ENCODE data around the gene TMPRSS11B. TPM values are rescaled to one million over a fixed set of nuclear protein-coding genes. Genes with fewer than 3 reads are reported as not detected.
"Not testable (repeated sequence)": the region's sequence is repeated elsewhere in the genome, so short reads cannot be mapped to it uniquely, and the experiment has no call there.

TMPRSS11B gene, protein sequence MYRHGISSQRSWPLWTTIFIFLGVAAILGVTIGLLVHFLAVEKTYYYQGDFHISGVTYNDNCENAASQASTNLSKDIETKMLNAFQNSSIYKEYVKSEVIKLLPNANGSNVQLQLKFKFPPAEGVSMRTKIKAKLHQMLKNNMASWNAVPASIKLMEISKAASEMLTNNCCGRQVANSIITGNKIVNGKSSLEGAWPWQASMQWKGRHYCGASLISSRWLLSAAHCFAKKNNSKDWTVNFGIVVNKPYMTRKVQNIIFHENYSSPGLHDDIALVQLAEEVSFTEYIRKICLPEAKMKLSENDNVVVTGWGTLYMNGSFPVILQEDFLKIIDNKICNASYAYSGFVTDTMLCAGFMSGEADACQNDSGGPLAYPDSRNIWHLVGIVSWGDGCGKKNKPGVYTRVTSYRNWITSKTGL
- 6.7 TPM for total RNA-seq (ENCODE audit: insufficient read depth, low replicate concordance)

DNA sequence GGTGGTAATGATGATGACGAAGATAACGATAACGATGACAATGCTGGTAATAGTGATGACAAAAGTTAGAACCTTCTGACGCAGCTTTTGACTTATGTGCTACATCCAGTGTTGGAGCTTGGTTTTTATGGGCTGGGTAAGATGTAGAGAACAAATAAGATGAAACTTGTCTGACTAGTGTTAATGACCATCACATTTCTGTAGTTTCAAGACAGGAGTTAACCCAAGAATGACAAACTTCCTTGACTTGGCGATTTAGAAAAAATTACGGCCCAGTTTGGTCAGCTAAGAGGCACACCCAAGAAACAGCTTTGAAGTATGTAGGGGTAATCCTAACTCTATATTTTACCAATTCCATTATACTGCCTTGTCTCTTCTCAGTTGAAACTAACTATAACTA lies at the start of gene TMPRSS11B:
TSS of gene TMPRSS11B (minus strand) at position 101 of the 400 bp plus-strand sequence. CDS start 136 bp downstream, outside the sequence.
- DNase-seq (ENCODE audit: low spot score) = no peak

DNA sequence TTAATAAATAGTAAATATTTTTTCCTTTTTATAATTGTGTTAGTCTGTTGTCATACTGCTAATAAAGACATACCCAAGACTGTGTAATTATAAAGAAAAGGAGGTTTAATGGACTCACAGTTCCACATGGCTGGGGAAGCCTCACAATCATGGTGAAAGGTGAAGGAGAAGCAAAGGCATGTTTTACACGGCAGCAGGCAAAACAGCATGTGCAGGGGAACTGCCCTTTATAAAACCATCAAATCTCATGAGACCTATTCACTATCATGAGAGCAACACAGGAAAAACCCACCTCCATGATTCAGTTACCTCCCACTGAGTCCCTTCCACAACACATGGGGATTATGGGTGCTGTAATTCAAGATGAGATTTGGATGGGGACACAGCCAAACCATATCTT lies 45.8 kb upstream of the TMPRSS11B start:
- no peak for DNase-seq (ENCODE audit: low spot score)

- no peak for DNase-seq (ENCODE audit: low spot score)
Observed at GRCh38 chr4:68288393-68288740, 42.9 kb upstream of the TMPRSS11B start.

- DNase-seq (ENCODE audit: low spot score) = no peak
Observed at GRCh38 chr4:68287704-68288392, 42.4 kb upstream of the TMPRSS11B start.

DNA sequence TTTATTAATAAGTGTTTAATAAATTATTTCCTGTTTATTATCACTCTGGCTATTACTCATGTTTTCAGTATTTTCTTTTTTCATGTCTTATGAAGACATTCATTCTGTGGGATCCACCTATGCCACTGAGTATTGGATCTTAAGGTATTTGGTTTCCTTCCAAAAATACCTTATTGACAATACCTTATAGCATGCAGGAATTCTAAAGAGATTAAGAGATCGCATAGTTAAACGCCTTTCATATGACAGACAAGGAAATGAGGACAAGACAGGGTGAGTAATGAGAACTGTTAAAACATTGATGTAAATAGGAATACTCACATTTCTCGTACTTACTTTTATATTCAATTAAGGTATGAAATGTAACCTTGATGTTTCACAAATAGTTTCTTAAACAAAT lies 38.2 kb upstream of the TMPRSS11B start:
- DNase-seq (ENCODE audit: low spot score) = no peak

DNA sequence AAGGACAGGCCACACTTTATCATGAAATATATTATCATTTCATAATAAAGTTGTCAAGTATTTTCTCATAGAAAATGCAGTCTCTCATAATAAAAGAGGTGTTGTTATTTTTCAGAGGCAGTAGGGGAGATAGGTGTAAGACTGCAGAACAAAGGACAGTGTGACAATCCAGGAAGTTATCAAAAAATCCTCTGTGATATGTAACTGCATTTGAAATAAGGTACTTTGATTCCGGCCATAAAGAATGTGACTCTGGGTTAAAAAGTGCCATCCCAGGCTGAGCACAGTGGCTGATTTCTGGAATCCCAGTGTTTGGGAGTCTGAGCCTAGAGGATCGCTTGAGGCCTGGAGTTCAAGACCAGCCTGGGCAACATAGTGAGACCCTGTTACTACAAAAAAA lies 37.6 kb upstream of the TMPRSS11B start:
- DNase-seq (ENCODE audit: low spot score) = no peak

- DNase-seq (ENCODE audit: low spot score) = not testable (repeated sequence)
Observed at GRCh38 chr4:68281796-68282740, 36.6 kb upstream of the TMPRSS11B start.

DNA sequence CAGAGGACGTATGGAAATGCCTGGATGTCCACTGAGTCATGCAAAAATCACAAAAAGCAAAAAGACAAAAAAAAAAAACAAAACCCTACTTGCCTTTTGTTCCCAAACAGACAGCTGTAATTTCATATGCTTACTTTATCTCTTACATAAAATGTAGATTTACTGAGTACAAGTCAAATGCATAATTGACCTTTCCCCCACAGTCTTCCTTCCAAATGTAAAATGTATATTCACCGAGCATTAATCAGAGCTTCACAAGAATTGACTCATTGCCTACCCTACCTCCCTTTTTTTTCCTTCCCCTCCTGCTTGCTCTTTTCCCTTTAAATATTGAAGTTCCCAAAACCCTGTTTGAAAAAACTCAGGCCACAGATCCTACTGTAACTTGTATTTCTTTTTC lies 32.5 kb upstream of the TMPRSS11B start:
- DNase-seq (ENCODE audit: low spot score) = no peak

- DNase-seq (ENCODE audit: low spot score) = no peak
Observed at GRCh38 chr4:68277627-68278026, 32.1 kb upstream of the TMPRSS11B start.

- no peak for DNase-seq (ENCODE audit: low spot score)
Observed at GRCh38 chr4:68272860-68273259, 27.4 kb upstream of the TMPRSS11B start.

GRCh38 chr4:68272380-68272779 lies 26.9 kb upstream of the TMPRSS11B start:
- no peak for DNase-seq (ENCODE audit: low spot score)

DNA sequence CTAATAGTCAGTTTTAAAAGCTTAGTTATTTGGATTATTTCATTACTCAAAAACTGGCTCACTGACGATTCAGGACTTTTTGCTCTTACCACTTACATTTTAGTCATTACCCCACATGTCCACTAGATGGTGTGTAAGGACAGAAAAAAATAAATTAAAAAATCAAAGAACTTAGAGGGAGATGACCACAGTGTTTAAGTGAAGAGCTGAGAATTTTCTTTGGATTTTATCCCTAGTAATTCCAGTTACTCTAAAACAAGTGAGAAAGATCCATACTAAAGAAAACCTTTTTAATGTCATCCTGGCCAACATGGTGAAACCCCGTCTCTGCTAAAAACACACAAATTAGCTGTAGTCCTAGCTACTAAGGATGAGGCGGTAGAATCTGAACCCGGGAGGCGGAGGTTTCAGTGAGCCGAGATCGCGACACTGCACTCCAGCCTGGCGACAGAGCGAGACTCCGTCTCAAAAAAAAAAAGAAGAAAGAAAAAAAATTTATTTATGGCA lies 26.4 kb upstream of the TMPRSS11B start:
- DNase-seq (ENCODE audit: low spot score) = peak; percentile 75

DNA sequence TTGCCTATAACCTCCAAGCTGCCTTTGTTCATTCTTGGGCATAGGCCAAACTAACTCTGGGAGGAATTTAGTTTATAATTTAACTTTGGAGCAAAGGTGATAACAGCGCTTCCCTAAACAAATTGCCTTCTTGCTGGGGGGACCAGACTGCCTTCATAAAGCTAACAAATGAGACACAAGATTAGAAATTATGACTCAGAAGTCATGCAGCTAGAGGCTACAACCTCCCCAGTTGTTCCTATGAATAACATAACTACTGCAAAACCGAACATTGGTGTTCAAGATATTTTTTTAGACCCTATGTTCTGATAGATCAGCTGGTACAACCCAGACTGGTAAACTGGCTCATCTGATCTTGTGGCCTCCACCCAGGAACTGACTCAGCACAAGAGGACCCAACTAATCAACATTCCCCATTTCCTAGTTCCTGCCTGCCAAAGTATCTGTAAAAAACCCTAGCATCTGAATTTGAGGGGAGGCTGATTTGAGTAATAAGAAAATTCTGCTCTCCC lies 22.0 kb upstream of the TMPRSS11B start:
- no peak for DNase-seq (ENCODE audit: low spot score)

DNA sequence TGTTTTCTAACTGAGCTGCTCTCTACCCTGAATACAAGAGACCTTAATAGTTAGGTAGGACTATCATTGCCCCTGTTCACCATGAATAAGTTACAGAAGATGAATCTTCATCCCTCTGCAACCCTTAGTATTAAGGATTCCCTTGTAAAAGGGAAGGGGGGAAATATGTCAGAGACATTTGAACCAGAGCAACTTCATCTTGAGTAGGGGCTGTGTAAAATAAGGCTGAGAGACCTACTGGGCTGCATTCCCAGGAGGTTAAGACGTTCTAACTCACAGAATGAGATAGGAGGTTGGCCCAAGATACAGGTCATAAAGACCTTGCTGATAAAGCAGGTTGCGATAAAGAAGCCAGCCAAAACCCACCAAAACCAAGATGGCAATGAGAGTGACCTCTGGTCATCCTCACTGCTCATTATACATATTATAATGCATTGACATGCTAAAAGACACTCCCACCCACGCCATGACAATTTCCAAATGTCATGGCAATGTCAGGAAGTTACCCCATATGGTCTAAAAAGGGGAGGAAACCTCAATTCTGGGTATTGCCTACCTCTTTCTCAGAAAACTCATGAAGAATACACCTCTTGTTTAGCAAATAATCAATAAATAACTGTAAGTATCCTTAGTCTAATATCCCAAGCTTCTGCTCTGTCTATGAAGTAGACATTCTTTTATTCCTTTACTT lies 19.5 kb upstream of the TMPRSS11B start:
- DNase-seq (ENCODE audit: low spot score) = no peak

- DNase-seq (ENCODE audit: low spot score) = no peak
Observed at GRCh38 chr4:68259191-68259590, 13.7 kb upstream of the TMPRSS11B start.

DNA sequence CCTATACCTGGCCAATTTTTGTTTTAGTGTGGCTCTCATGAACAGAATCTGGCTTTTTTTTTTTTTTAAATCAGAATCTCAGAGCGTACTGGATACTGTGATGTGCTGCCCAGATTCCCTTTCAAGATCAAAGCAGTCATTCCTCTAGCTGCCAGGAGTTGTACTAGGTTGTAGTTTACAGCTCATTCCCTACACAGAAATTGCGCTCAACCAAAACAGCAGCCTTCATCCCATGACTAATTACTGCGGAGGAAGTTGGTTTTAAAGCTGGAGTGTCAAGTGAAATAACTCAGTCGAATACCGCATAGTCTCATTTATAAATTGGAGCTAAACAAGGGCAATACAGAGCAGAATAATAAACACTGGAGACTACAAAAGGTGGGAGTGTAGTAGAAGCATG lies 12.2 kb upstream of the TMPRSS11B start:
- DNase-seq (ENCODE audit: low spot score) = no peak

- no peak for DNase-seq (ENCODE audit: low spot score)
Observed at GRCh38 chr4:68256284-68256683, 10.8 kb upstream of the TMPRSS11B start.

GRCh38 chr4:68250151-68250930 lies 4.8 kb upstream of the TMPRSS11B start:
- DNase-seq (ENCODE audit: low spot score) = no peak

DNA sequence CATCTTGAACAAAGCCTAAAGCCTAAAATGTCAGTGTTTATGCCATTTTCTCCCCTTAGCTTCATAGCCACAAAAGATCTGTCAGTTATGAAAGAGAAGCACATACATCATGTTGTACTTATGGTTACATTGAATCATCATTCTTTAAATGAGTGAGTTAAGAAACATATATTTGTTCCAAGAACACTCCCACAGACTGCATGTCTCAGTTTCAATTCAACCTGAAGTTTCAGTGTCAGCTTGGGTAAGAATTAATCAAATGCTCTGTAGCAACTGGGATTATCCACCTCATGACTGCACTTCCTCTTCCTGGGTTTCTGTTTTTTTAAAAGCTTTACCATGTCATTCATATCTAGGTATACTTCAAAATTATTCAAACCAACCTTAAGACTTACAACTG lies 3.9 kb upstream of the TMPRSS11B start:
- DNase-seq (ENCODE audit: low spot score) = no peak

- no peak for DNase-seq (ENCODE audit: low spot score)
Observed at GRCh38 chr4:68240620-68241019, 4.9 kb downstream of the TMPRSS11B start.

Data from umbilical cord (tissue), 2 donors.